Measurements from ENCODE around the gene NAXE.
"Not testable (repeated sequence)": the region's sequence is repeated elsewhere in the genome, so short reads cannot be mapped to it uniquely, and the experiment has no call there.

NAXE gene

GRCh38 chr1:156571261-156571852 lies 20.2 kb upstream of the NAXE start:
- DNase-seq (ENCODE audit: low read depth in 2 of 2), result no peak

GRCh38 chr1:156571919-156572662 lies 19.5 kb upstream of the NAXE start, which contains the start of gene IQGAP3:
TSS of gene IQGAP3 (minus strand) at chr1:156572565. CDS start at chr1:156572529, 36 bp downstream.
- peak; percentile 54 to 59 for DNase-seq (ENCODE audit: low read depth in 2 of 2)

GRCh38 chr1:156572663-156573018 lies 18.9 kb upstream of the NAXE start:
- no peak for DNase-seq (ENCODE audit: low read depth in 2 of 2)

GRCh38 chr1:156574039-156574633 lies 17.4 kb upstream of the NAXE start:
- DNase-seq (ENCODE audit: low read depth in 2 of 2), result no peak

- no peak for DNase-seq (ENCODE audit: low read depth in 2 of 2)
Observed at GRCh38 chr1:156577550-156577949, 14.0 kb upstream of the NAXE start.

- DNase-seq (ENCODE audit: low read depth in 2 of 2), result no peak
Observed at GRCh38 chr1:156578055-156578454, 13.5 kb upstream of the NAXE start.

- DNase-seq (ENCODE audit: low read depth in 2 of 2), result no peak
Observed at GRCh38 chr1:156579472-156579871, 12.1 kb upstream of the NAXE start, which contains the start of gene TTC24. TSS of gene TTC24 (plus strand) at chr1:156579723. CDS start at chr1:156581365, 1,642 bp downstream.

- DNase-seq (ENCODE audit: low read depth in 2 of 2), result peak; percentile 53 to 54
Observed at GRCh38 chr1:156581661-156582387, 9.8 kb upstream of the NAXE start.

- DNase-seq (ENCODE audit: low read depth in 2 of 2), result no peak
Observed at GRCh38 chr1:156582388-156583017, 9.1 kb upstream of the NAXE start.

- DNase-seq (ENCODE audit: low read depth in 2 of 2), result peak in 1 of 2 donors; percentile 57
Observed at GRCh38 chr1:156583821-156584622, 7.6 kb upstream of the NAXE start.

- DNase-seq (ENCODE audit: low read depth in 2 of 2), result no peak
Observed at GRCh38 chr1:156584813-156585212, 6.8 kb upstream of the NAXE start.

- no peak for DNase-seq (ENCODE audit: low read depth in 2 of 2)
Observed at GRCh38 chr1:156586323-156586722, 5.3 kb upstream of the NAXE start.

GRCh38 chr1:156586892-156587477 lies 4.6 kb upstream of the NAXE start:
- DNase-seq (ENCODE audit: low read depth in 2 of 2), result no peak

- not testable (repeated sequence) for DNase-seq (ENCODE audit: low read depth in 2 of 2)
Observed at GRCh38 chr1:156587927-156588326, 3.6 kb upstream of the NAXE start.

- no peak for DNase-seq (ENCODE audit: low read depth in 2 of 2)
Observed at GRCh38 chr1:156589546-156589945, 2.0 kb upstream of the NAXE start.

GRCh38 chr1:156590326-156591180 lies 1.0 kb upstream of the NAXE start:
- no peak for DNase-seq (ENCODE audit: low read depth in 2 of 2)

- DNase-seq (ENCODE audit: low read depth in 2 of 2), result no peak
Observed at GRCh38 chr1:156591181-156591431, 470 bp upstream of the NAXE start.

- DNase-seq (ENCODE audit: low read depth in 2 of 2), result no peak
Observed at GRCh38 chr1:156592158-156592909, 758 bp downstream of the NAXE start.

Data from stimulated activated CD8-positive, alpha-beta memory T cell treated with anti-CD3 and anti-CD28 coated beads, Interleukin-2, amount 100 ng/mL, for 48 hours (primary cell).